ENCODE results near the gene COL28A1.
"Not testable (repeated sequence)": the region's sequence is repeated elsewhere in the genome, so short reads cannot be mapped to it uniquely, and the experiment has no call there.

COL28A1 gene

GRCh38 chr7:7474436-7474835, 61.2 kb downstream of the COL28A1 start:
- H3K36me3 ChIP-seq (ENCODE audit: insufficient read depth, low read length), result no peaks in the 10 kb centered on the region
- no peak overlapping the region for H3K4me3 ChIP-seq (ENCODE audit: low read length)
- no peak overlapping the region for H3K9ac ChIP-seq (ENCODE audit: low read depth, low read length)
- no peaks in the 10 kb centered on the region for H3K27me3 ChIP-seq (ENCODE audit: insufficient read depth, low read length)
- 0 out of 2 replicates have a peak, but pooled peaks cover 2% of the 10 kb centered on the region for H3K9me3 ChIP-seq (ENCODE audit: insufficient read depth, low read depth, low read length)
- H3K27ac ChIP-seq (ENCODE audit: low read depth, low read length), result no peak overlapping the region
- no peaks in the 10 kb centered on the region for H3K4me1 ChIP-seq (ENCODE audit: insufficient read depth, low read length)

- H3K36me3 ChIP-seq (ENCODE audit: insufficient read depth, low read length); H3K9me3 ChIP-seq (ENCODE audit: insufficient read depth, low read depth, low read length); H3K9ac ChIP-seq (ENCODE audit: low read depth, low read length); H3K4me3 ChIP-seq (ENCODE audit: low read length); H3K4me1 ChIP-seq (ENCODE audit: insufficient read depth, low read length); H3K27ac ChIP-seq (ENCODE audit: low read depth, low read length); H3K27me3 ChIP-seq (ENCODE audit: insufficient read depth, low read length): not testable (repeated sequence)
- 87% methylated on average over 28 of the region's 39 CpGs for WGBS
Measured at GRCh38 chr7:7464991-7465765, 70.5 kb downstream of the COL28A1 start.

- H3K27me3 ChIP-seq (ENCODE audit: insufficient read depth, low read length), result no peaks in the 10 kb centered on the region
Measured at GRCh38 chr7:7454000-7454399, 81.7 kb downstream of the COL28A1 start.

GRCh38 chr7:7452652-7453051, 83.0 kb downstream of the COL28A1 start:
- no peaks in the 10 kb centered on the region for H3K27me3 ChIP-seq (ENCODE audit: insufficient read depth, low read length)
- no peaks in the 10 kb centered on the region for H3K4me1 ChIP-seq (ENCODE audit: insufficient read depth, low read length)
- no peak overlapping the region for H3K9ac ChIP-seq (ENCODE audit: low read depth, low read length)
- H3K4me3 ChIP-seq (ENCODE audit: low read length), result no peak overlapping the region
- no peak overlapping the region for H3K27ac ChIP-seq (ENCODE audit: low read depth, low read length)
- peaks cover 22% of the 10 kb centered on the region for H3K9me3 ChIP-seq (ENCODE audit: insufficient read depth, low read depth, low read length)
- H3K36me3 ChIP-seq (ENCODE audit: insufficient read depth, low read length), result no peaks in the 10 kb centered on the region
- 95% methylated on average over 1 of the region's 2 CpGs for WGBS

More at GRCh38 chr7:7454000-7454399, 81.7 kb downstream of the COL28A1 start:
- no peaks in the 10 kb centered on the region for H3K36me3 ChIP-seq (ENCODE audit: insufficient read depth, low read length)
- H3K27ac ChIP-seq (ENCODE audit: low read depth, low read length), result no peak overlapping the region
- H3K9ac ChIP-seq (ENCODE audit: low read depth, low read length), result no peak overlapping the region
- H3K9me3 ChIP-seq (ENCODE audit: insufficient read depth, low read depth, low read length), result peaks cover 10% of the 10 kb centered on the region
- H3K4me3 ChIP-seq (ENCODE audit: low read length), result no peak overlapping the region
- H3K4me1 ChIP-seq (ENCODE audit: insufficient read depth, low read length), result no peaks in the 10 kb centered on the region

- Histone ChIP-seq H3K9me3 (ENCODE audit: insufficient read depth, low read depth, low read length) (peaks cover 22% of the 10 kb centered on the region), H3K4me1 (ENCODE audit: insufficient read depth, low read length) (no peaks in the 10 kb centered on the region), H3K4me3 (ENCODE audit: low read length) (no peak overlapping the region), H3K27me3 (ENCODE audit: insufficient read depth, low read length) (no peaks in the 10 kb centered on the region), H3K9ac (ENCODE audit: low read depth, low read length) (no peak overlapping the region), H3K27ac (ENCODE audit: low read depth, low read length) (no peak overlapping the region), H3K36me3 (ENCODE audit: insufficient read depth, low read length) (no peaks in the 10 kb centered on the region)
- 92% methylated on average over 3 of the region's 3 CpGs for WGBS
Measured at GRCh38 chr7:7452119-7452518, 83.6 kb downstream of the COL28A1 start.

GRCh38 chr7:7449055-7449454, 86.6 kb downstream of the COL28A1 start:
- no peaks in the 10 kb centered on the region for H3K27me3 ChIP-seq (ENCODE audit: insufficient read depth, low read length)
- H3K4me1 ChIP-seq (ENCODE audit: insufficient read depth, low read length), result no peaks in the 10 kb centered on the region
- no peak overlapping the region for H3K27ac ChIP-seq (ENCODE audit: low read depth, low read length)
- peaks cover 30% of the 10 kb centered on the region for H3K9me3 ChIP-seq (ENCODE audit: insufficient read depth, low read depth, low read length)
- H3K4me3 ChIP-seq (ENCODE audit: low read length), result no peak overlapping the region
- WGBS, result no CpG with 5 or more reads among the region's 1 CpG
- no peaks in the 10 kb centered on the region for H3K36me3 ChIP-seq (ENCODE audit: insufficient read depth, low read length)
- no peak overlapping the region for H3K9ac ChIP-seq (ENCODE audit: low read depth, low read length)

- no peaks in the 10 kb centered on the region for H3K27me3 ChIP-seq (ENCODE audit: insufficient read depth, low read length)
- no peak overlapping the region for H3K9ac ChIP-seq (ENCODE audit: low read depth, low read length)
- no peak overlapping the region for H3K4me3 ChIP-seq (ENCODE audit: low read length)
- no peaks in the 10 kb centered on the region for H3K4me1 ChIP-seq (ENCODE audit: insufficient read depth, low read length)
- peaks cover 30% of the 10 kb centered on the region for H3K9me3 ChIP-seq (ENCODE audit: insufficient read depth, low read depth, low read length)
- no peak overlapping the region for H3K27ac ChIP-seq (ENCODE audit: low read depth, low read length)
- H3K36me3 ChIP-seq (ENCODE audit: insufficient read depth, low read length), result no peaks in the 10 kb centered on the region
Measured at GRCh38 chr7:7446616-7447015, 89.1 kb downstream of the COL28A1 start.

GRCh38 chr7:7443806-7444350, 91.8 kb downstream of the COL28A1 start:
- no peaks in the 10 kb centered on the region for H3K36me3 ChIP-seq (ENCODE audit: insufficient read depth, low read length)
- H3K4me3 ChIP-seq (ENCODE audit: low read length), result no peak overlapping the region
- no peak overlapping the region for H3K27ac ChIP-seq (ENCODE audit: low read depth, low read length)
- no peaks in the 10 kb centered on the region for H3K4me1 ChIP-seq (ENCODE audit: insufficient read depth, low read length)
- no peaks in the 10 kb centered on the region for H3K27me3 ChIP-seq (ENCODE audit: insufficient read depth, low read length)
- H3K9me3 ChIP-seq (ENCODE audit: insufficient read depth, low read depth, low read length), result peaks cover 18% of the 10 kb centered on the region
- H3K9ac ChIP-seq (ENCODE audit: low read depth, low read length), result no peak overlapping the region
- WGBS, result 99% methylated on average over 2 of the region's 3 CpGs

GRCh38 chr7:7439564-7439963, 96.1 kb downstream of the COL28A1 start:
- H3K9ac ChIP-seq (ENCODE audit: low read depth, low read length), result no peak overlapping the region
- H3K36me3 ChIP-seq (ENCODE audit: insufficient read depth, low read length), result no peaks in the 10 kb centered on the region
- H3K27ac ChIP-seq (ENCODE audit: low read depth, low read length), result no peak overlapping the region
- WGBS, result 92% methylated on average over 1 of the region's 1 CpG
- H3K27me3 ChIP-seq (ENCODE audit: insufficient read depth, low read length), result no peaks in the 10 kb centered on the region
- H3K9me3 ChIP-seq (ENCODE audit: insufficient read depth, low read depth, low read length), result no peaks in the 10 kb centered on the region
- H3K4me1 ChIP-seq (ENCODE audit: insufficient read depth, low read length), result peaks cover 3% of the 10 kb centered on the region; the same call in 1 of the 2 replicates
- no peak overlapping the region for H3K4me3 ChIP-seq (ENCODE audit: low read length)

- no peaks in the 10 kb centered on the region for H3K9me3 ChIP-seq (ENCODE audit: insufficient read depth, low read depth, low read length)
- H3K27ac ChIP-seq (ENCODE audit: low read depth, low read length), result no peak overlapping the region
- peaks cover 10% of the 10 kb centered on the region; the same call in 1 of the 2 replicates for H3K4me1 ChIP-seq (ENCODE audit: insufficient read depth, low read length)
- no peaks in the 10 kb centered on the region for H3K36me3 ChIP-seq (ENCODE audit: insufficient read depth, low read length)
- no peak overlapping the region for H3K4me3 ChIP-seq (ENCODE audit: low read length)
- 83% methylated on average over 5 of the region's 5 CpGs for WGBS
- H3K27me3 ChIP-seq (ENCODE audit: insufficient read depth, low read length), result no peaks in the 10 kb centered on the region
- H3K9ac ChIP-seq (ENCODE audit: low read depth, low read length), result no peak overlapping the region
Measured at GRCh38 chr7:7438851-7439250, 96.8 kb downstream of the COL28A1 start.

GRCh38 chr7:7435978-7436377, 99.7 kb downstream of the COL28A1 start:
- Histone ChIP-seq H3K27me3 (ENCODE audit: insufficient read depth, low read length) (no peaks in the 10 kb centered on the region), H3K9ac (ENCODE audit: low read depth, low read length) (no peak overlapping the region), H3K4me1 (ENCODE audit: insufficient read depth, low read length) (peaks cover 18% of the 10 kb centered on the region; the same call in 1 of the 2 replicates), H3K9me3 (ENCODE audit: insufficient read depth, low read depth, low read length) (no peaks in the 10 kb centered on the region), H3K36me3 (ENCODE audit: insufficient read depth, low read length) (no peaks in the 10 kb centered on the region), H3K27ac (ENCODE audit: low read depth, low read length) (no peak overlapping the region), H3K4me3 (ENCODE audit: low read length) (no peak overlapping the region)
- 91% methylated on average over 1 of the region's 1 CpG for WGBS
